SK-N-SH (cell line): ENCODE measurements around the gene ST8SIA6. TPM values are rescaled to one million over a fixed set of nuclear protein-coding genes. Genes with fewer than 3 reads are reported as not detected.

Experiments
- CTCF ChIA-PET: fragments of 300-600, 350-600 bp; formaldehyde crosslinking; extraction: SDS; loops from one replicate; lab custom pipeline; 2021; lab: Yijun Ruan, JAX
- POLR2A ChIA-PET: fragments of 350-600 bp; sonication (Branson Sonifier 250); formaldehyde crosslinking; extraction: SDS; loops from one replicate; lab custom pipeline; 2020; ENCODE audit warnings: antibody characterized with exemption, inconsistent platforms; lab: Yijun Ruan, JAX
- DNase-seq: peaks from one replicate; pipeline ENCODE4 v3.0.0; 2012
- H2AFZ ChIP-seq: fragments of 200-600 bp; sonication (generic); 2 replicates; pipeline ENCODE4 v1.8.1; 2016; ENCODE audit warnings: antibody characterized with exemption, mild to moderate bottlenecking, low read depth
- H3F3A ChIP-seq: fragments of 200-600 bp; sonication (generic); replicated peaks from 2 replicates; pipeline ENCODE3; 2016; ENCODE audit warnings: antibody characterized with exemption, mild to moderate bottlenecking; ENCODE audit not compliant: insufficient read depth
- H3K27ac ChIP-seq, 2 experiments: fragments of 200-500 bp in 1 of 2; fragments of 200-600 bp in 1 of 2; sonication (Bioruptor generic) in 1 of 2; sonication (generic), shearing (Covaris generic) in 1 of 2; 2 replicates each; pipeline versions ENCODE4 v1.5.1 to v1.6.1; 2014 to 2016; ENCODE audit warnings: low read depth in 2 of 2, inconsistent platforms in 1 of 2, low read length in 1 of 2, mild to moderate bottlenecking in 1 of 2, mixed read lengths in 1 of 2
- H3K27me3 ChIP-seq: fragments of 200-600 bp; sonication (generic), shearing (Covaris generic); 2 replicates; pipeline ENCODE4 v1.6.1; 2016; ENCODE audit warnings: mixed run types; ENCODE audit not compliant: insufficient read depth
- H3K36me3 ChIP-seq, 2 experiments: fragments of 200-500 bp in 1 of 2; fragments of 200-600 bp in 1 of 2; sonication (Bioruptor generic) in 1 of 2; sonication (generic) in 1 of 2; replicated peaks in 1 of 2; 2 replicates each; pipeline versions ENCODE3 to v1.5.1; 2014 to 2016; ENCODE audit warnings: low read length in 1 of 2, mild to moderate bottlenecking in 1 of 2; ENCODE audit not compliant: insufficient read depth in 2 of 2, control insufficient read depth in 1 of 2
- H3K4me1 ChIP-seq, 2 experiments: fragments of 200-500 bp in 1 of 2; fragments of 200-600 bp in 1 of 2; sonication (Bioruptor generic) in 1 of 2; sonication (generic), shearing (Covaris generic) in 1 of 2; 2 replicates each; pipeline versions ENCODE4 v1.5.1 to v1.6.1; 2014 to 2016; ENCODE audit warnings: low read depth in 1 of 2, low read length in 1 of 2, mixed run types in 1 of 2; ENCODE audit not compliant: insufficient read depth in 2 of 2, control insufficient read depth in 1 of 2
- H3K4me2 ChIP-seq: fragments of 200-600 bp; sonication (generic), shearing (Covaris generic); 2 replicates; pipeline ENCODE4 v1.6.1; 2017; ENCODE audit warnings: mixed run types
- H3K4me3 ChIP-seq, 2 experiments: fragments of 200-500 bp in 1 of 2; fragments of 200-600 bp in 1 of 2; sonication (Bioruptor generic) in 1 of 2; sonication (generic), shearing (Covaris generic) in 1 of 2; 2 replicates each; pipeline versions ENCODE4 v1.5.1 to v1.8.1; 2014 to 2016; ENCODE audit warnings: low read depth in 2 of 2, inconsistent platforms in 1 of 2, low read length in 1 of 2, mild to moderate bottlenecking in 1 of 2, mixed read lengths in 1 of 2, moderate library complexity in 1 of 2
- H3K79me2 ChIP-seq: fragments of 200-600 bp; sonication (generic); 2 replicates; pipeline ENCODE4 v1.8.1; 2017; ENCODE audit warnings: mild to moderate bottlenecking; ENCODE audit not compliant: insufficient read depth
- H3K9ac ChIP-seq: fragments of 200-600 bp; sonication (generic); 2 replicates; pipeline ENCODE4 v1.6.1; 2017; ENCODE audit warnings: mixed run types
- H3K9me2 ChIP-seq: fragments of 200-600 bp; sonication (generic); 2 replicates; pipeline ENCODE4 v1.6.1; 2017; ENCODE audit warnings: mixed run types
- H3K9me3 ChIP-seq: fragments of 200-600 bp; sonication (generic); 2 replicates; pipeline ENCODE4 v1.6.1; 2017; ENCODE audit warnings: mixed run types, mild to moderate bottlenecking, moderate library complexity
- H4K20me1 ChIP-seq: fragments of 200-600 bp; sonication (generic); 2 replicates; pipeline ENCODE4 v1.6.1; 2017; ENCODE audit warnings: mild to moderate bottlenecking, mixed run types; ENCODE audit not compliant: insufficient read depth
- CHD2 ChIP-seq: fragments of 150-350 bp; IDR thresholded peaks from 2 replicates; pipeline ENCODE4 v1.6.1; 2018; ENCODE audit warnings: low read length; ENCODE audit not compliant: partially characterized antibody
- FOSL2 ChIP-seq: IDR thresholded peaks from 2 replicates; pipeline ENCODE4 v1.4.0; 2012; ENCODE audit warnings: low read depth, mild to moderate bottlenecking, moderate library complexity, borderline replicate concordance
- FOXJ3 ChIP-seq: sonication (generic); formaldehyde crosslinking; IDR thresholded peaks from 2 replicates; pipeline ENCODE4 v1.5.1; 2020; ENCODE audit warnings: mild to moderate bottlenecking, missing genetic modification reagents
- GABPA ChIP-seq: IDR thresholded peaks from 2 replicates; pipeline ENCODE4 v1.4.0; 2012; ENCODE audit warnings: low read depth, mild to moderate bottlenecking
- GATA2 ChIP-seq: sonication (generic); formaldehyde crosslinking; IDR thresholded peaks from 2 replicates; pipeline ENCODE4 v1.5.0; 2020; ENCODE audit warnings: mild to moderate bottlenecking, missing genetic modification reagents
- MXI1 ChIP-seq: IDR thresholded peaks from 2 replicates; pipeline ENCODE4 v1.6.1; 2012; ENCODE audit warnings: mild to moderate bottlenecking, low read depth, low read length, improper control_type of control experiment
- NFIC ChIP-seq: IDR thresholded peaks from 2 replicates; pipeline ENCODE4 v1.4.0; 2012; ENCODE audit warnings: borderline replicate concordance
- RAD21 ChIP-seq: IDR thresholded peaks from 2 replicates; pipeline ENCODE4 v1.6.1; 2012; ENCODE audit warnings: mild to moderate bottlenecking, low read length
- RFX5 ChIP-seq: IDR thresholded peaks from 2 replicates; pipeline ENCODE4 v1.6.1; 2012; ENCODE audit warnings: mild to moderate bottlenecking, improper control_type of control experiment, low read length
- SIN3A ChIP-seq: IDR thresholded peaks from 2 replicates; pipeline ENCODE4 v1.6.1; 2012; ENCODE audit warnings: low read depth, mild to moderate bottlenecking, low read length, moderate library complexity, borderline replicate concordance
- SMC3 ChIP-seq: IDR thresholded peaks from 2 replicates; pipeline ENCODE4 v1.6.1; 2012; ENCODE audit warnings: low read depth, low read length, improper control_type of control experiment
- TAF1 ChIP-seq: IDR thresholded peaks from 2 replicates; pipeline ENCODE4 v1.6.1; 2012; ENCODE audit warnings: low read depth, mild to moderate bottlenecking, low read length, moderate library complexity, borderline replicate concordance
- TCF12 ChIP-seq: IDR thresholded peaks from 2 replicates; pipeline ENCODE4 v1.4.0; 2012
- YY1 ChIP-seq: IDR thresholded peaks from 2 replicates; pipeline ENCODE4 v1.4.0; 2012; ENCODE audit warnings: low read depth, mild to moderate bottlenecking
- WGBS: methylation state at CpG from one replicate; pipeline ENCODE4 v1.1.6; 2017; ENCODE audit warnings: low lambda C conversion rate; 5-methylcytosine and 5-hydroxymethylcytosine counted together
- polyA plus RNA-seq, 3 experiments: library from polyadenylated mRNA; depleted of rRNA; stranded (reverse); fragments of >200 nt; gene quantifications; 2 replicates each; pipeline ENCODE4 v1.2.3, GENCODE V29; 2012
- TF ChIP-seq, protein P1 (sequence below): IDR thresholded peaks from 2 replicates; pipeline ENCODE4 v1.4.0; 2012; ENCODE audit warnings: low read depth, borderline replicate concordance
- TF ChIP-seq, protein P2 (sequence below): fragments of 150-350 bp; IDR thresholded peaks from 2 replicates; pipeline ENCODE4 v1.6.1; 2016; ENCODE audit warnings: mild to moderate bottlenecking, low read depth, low read length

The ST8SIA6 gene
- polyA plus RNA-seq, 1 of the 3 experiments (the other 2 are of a cell fraction), result 0.03 TPM

DNA sequence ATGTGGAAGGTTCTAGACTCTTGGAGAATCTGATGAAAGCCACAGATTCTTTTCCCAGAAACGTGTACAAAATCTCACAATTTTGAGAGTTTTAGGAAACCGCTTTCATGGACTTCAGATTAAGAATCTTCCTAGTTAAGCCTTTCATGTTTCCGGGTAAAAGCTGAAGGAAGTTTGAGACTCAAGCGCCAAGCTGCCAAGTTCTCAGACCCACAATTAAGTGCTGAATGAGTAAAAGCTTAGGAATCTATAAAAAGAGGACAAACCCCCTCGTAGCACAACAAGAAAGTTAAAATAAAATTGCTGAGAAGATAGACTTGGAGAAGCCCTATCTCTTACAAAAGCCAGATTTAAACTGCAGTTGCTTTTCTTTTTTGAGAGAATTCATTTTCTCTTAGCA, 99.6 kb downstream of the ST8SIA6 start:
- Histone ChIP-seq H3K4me1 (peaks cover 0 to 2% of the 10 kb centered on the region in 2 experiments; a peak in 2 of 4 replicates), H3K4me2 (no peak overlapping the region), H3K79me2 (no peaks in the 10 kb centered on the region), H3K9me2 (no peaks in the 10 kb centered on the region), H3K9me3 (no peaks in the 10 kb centered on the region), H3K4me3 (no peak overlapping the region), H3K36me3 (no peaks in the 10 kb centered on the region), H3K27me3 (no peaks in the 10 kb centered on the region), H4K20me1 (no peaks in the 10 kb centered on the region), H2AFZ (0 out of 2 replicates have a peak overlapping the region, but pooled peaks have one; percentile 1), H3F3A (no peaks in the 10 kb centered on the region), H3K27ac (no peak overlapping the region), H3K9ac (no peak overlapping the region)
- TF ChIP-seq GABPA (no peak), TCF12 (no peak), CHD2 (no peak), FOXJ3 (CRISPR knock-in tag) (no peak), RAD21 (no peak), GATA2 (CRISPR knock-in tag) (no peak), FOSL2 (no peak), SIN3A (no peak), NFIC (no peak), SMC3 (no peak), MXI1 (no peak), YY1 (no peak), RFX5 (no peak), TAF1 (no peak)
- TF ChIP-seq, protein P1, sequence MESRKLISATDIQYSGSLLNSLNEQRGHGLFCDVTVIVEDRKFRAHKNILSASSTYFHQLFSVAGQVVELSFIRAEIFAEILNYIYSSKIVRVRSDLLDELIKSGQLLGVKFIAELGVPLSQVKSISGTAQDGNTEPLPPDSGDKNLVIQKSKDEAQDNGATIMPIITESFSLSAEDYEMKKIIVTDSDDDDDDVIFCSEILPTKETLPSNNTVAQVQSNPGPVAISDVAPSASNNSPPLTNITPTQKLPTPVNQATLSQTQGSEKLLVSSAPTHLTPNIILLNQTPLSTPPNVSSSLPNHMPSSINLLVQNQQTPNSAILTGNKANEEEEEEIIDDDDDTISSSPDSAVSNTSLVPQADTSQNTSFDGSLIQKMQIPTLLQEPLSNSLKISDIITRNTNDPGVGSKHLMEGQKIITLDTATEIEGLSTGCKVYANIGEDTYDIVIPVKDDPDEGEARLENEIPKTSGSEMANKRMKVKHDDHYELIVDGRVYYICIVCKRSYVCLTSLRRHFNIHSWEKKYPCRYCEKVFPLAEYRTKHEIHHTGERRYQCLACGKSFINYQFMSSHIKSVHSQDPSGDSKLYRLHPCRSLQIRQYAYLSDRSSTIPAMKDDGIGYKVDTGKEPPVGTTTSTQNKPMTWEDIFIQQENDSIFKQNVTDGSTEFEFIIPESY, result no peak
- TF ChIP-seq, protein P2, sequence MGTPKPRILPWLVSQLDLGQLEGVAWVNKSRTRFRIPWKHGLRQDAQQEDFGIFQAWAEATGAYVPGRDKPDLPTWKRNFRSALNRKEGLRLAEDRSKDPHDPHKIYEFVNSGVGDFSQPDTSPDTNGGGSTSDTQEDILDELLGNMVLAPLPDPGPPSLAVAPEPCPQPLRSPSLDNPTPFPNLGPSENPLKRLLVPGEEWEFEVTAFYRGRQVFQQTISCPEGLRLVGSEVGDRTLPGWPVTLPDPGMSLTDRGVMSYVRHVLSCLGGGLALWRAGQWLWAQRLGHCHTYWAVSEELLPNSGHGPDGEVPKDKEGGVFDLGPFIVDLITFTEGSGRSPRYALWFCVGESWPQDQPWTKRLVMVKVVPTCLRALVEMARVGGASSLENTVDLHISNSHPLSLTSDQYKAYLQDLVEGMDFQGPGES, result no peak
- ChIA-PET CTCF (interaction anchor here (1.3 kb wide), 1 partner anchor 12 kb away, joined by 3 read pairs; no protein-coding TSS in a partner anchor), POLR2A (no interaction called here)
- DNase-seq, result no peak
- 55% methylated on average over 5 of the region's 5 CpGs for WGBS
